ENCODE results near the gene ADTRP. TPM values are rescaled to one million over a fixed set of nuclear protein-coding genes. Genes with fewer than 3 reads are reported as not detected.

ADTRP gene
- total RNA-seq, 1 donor from 2014 or later = 0.68 TPM

DNA sequence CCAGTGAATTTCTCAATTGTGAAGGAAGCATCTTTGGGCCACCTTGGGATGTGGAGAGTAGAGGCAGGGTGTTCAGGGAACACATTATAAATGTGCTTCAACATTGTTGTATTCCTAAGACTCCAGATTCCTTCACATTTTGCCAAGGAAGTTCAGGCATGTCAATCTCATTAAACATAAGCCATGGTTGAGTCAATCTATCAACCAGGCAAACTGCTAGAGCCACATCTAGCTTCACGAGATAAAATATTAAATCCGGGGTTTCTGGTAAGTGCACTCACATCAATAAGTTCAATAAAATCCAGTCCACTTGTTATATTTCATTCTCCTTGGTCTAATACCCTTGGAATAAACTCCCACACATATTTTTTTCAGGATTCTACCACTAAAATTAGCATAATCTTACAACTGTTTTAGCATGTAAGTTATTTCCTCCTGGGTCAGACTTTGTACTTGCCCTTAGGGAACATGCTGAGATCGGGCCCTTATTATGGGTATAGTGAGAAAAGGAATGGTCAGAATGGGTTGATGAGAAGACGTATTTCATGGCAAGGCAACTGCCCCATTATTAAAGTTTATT, 93.6 kb downstream of the ADTRP start:
- no peak for FAIRE-seq
- no peak overlapping the region for H2AFZ ChIP-seq (ENCODE audit: low read depth, low read length)
- H3K4me3 ChIP-seq (ENCODE audit: insufficient read depth, low read depth, low read length) = no peak overlapping the region
- TF ChIP-seq EZH2 (IDR thresholded peaks at IDR 0.05; ENCODE audit: insufficient read depth, low read length) = no peak
- TF ChIP-seq, protein P1, sequence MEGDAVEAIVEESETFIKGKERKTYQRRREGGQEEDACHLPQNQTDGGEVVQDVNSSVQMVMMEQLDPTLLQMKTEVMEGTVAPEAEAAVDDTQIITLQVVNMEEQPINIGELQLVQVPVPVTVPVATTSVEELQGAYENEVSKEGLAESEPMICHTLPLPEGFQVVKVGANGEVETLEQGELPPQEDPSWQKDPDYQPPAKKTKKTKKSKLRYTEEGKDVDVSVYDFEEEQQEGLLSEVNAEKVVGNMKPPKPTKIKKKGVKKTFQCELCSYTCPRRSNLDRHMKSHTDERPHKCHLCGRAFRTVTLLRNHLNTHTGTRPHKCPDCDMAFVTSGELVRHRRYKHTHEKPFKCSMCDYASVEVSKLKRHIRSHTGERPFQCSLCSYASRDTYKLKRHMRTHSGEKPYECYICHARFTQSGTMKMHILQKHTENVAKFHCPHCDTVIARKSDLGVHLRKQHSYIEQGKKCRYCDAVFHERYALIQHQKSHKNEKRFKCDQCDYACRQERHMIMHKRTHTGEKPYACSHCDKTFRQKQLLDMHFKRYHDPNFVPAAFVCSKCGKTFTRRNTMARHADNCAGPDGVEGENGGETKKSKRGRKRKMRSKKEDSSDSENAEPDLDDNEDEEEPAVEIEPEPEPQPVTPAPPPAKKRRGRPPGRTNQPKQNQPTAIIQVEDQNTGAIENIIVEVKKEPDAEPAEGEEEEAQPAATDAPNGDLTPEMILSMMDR (IDR thresholded peaks at IDR 0.05; ENCODE audit: insufficient read depth, low read depth, low read length) = no peak
- peaks cover 5% of the 10 kb centered on the region for H3K4me1 ChIP-seq (ENCODE audit: insufficient read depth, low read length)
- DNase-seq (ENCODE audit: low read depth) = no peak
- Mint-ChIP-seq H3K4me3 (ENCODE audit: unreplicated experiment) (peak overlapping the region; percentile 45), H3K36me3 (ENCODE audit: low read depth, unreplicated experiment) (peaks cover 6% of the 10 kb centered on the region), H3K27ac (ENCODE audit: unreplicated experiment) (peak overlapping the region; percentile 95), H3K27me3 (ENCODE audit: low read depth, unreplicated experiment) (no peaks in the 10 kb centered on the region), H3K4me1 (ENCODE audit: low read depth, unreplicated experiment) (peaks cover 23% of the 10 kb centered on the region), H3K9me3 (ENCODE audit: unreplicated experiment) (peaks cover 11% of the 10 kb centered on the region)
- peaks cover 3% of the 10 kb centered on the region for H3K9me3 ChIP-seq (ENCODE audit: insufficient read depth, low read depth, low read length)
- no peaks in the 10 kb centered on the region for H3K27me3 ChIP-seq (ENCODE audit: insufficient read depth, low read length)
- H3K9ac ChIP-seq (ENCODE audit: low read length) = no peak overlapping the region
- H4K20me1 ChIP-seq (ENCODE audit: insufficient read depth, low read length) = no peaks in the 10 kb centered on the region
- no peak overlapping the region for H3K27ac ChIP-seq (ENCODE audit: low read depth, low read length)
- H3K4me2 ChIP-seq (ENCODE audit: low read length) = peak overlapping the region; percentile 47
- H3K79me2 ChIP-seq (ENCODE audit: insufficient read depth, low read length) = no peaks in the 10 kb centered on the region
- H3K36me3 ChIP-seq (ENCODE audit: insufficient read depth, low read length) = no peaks in the 10 kb centered on the region

DNA sequence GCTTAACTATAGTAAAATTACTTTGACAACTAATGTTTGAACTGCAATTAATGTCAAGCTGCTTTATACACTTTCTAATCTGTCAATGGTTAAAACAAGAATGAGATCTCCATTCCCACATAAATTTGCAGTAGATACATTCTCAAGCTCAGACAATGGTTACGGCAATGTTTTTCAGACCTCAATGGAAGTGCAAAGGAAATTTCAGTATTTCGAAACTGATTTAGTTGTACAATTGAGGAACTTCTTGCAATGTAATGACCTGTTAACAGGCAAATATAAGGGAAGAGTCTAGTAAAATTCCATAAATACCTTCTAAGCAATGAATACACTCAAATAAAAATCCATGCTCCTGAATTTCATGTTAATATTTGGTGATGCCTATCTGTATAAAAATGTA, 94.7 kb downstream of the ADTRP start:
- H3K9me3 ChIP-seq (ENCODE audit: insufficient read depth, low read depth, low read length) = peaks cover 3% of the 10 kb centered on the region
- no peak overlapping the region for H3K27ac ChIP-seq (ENCODE audit: low read depth, low read length)
- H3K4me2 ChIP-seq (ENCODE audit: low read length) = no peak overlapping the region
- TF ChIP-seq EZH2 (IDR thresholded peaks at IDR 0.05; ENCODE audit: insufficient read depth, low read length) = no peak
- TF ChIP-seq, protein P1 (IDR thresholded peaks at IDR 0.05; ENCODE audit: insufficient read depth, low read depth, low read length) = no peak
- no peak overlapping the region for H2AFZ ChIP-seq (ENCODE audit: low read depth, low read length)
- H3K4me3 ChIP-seq (ENCODE audit: insufficient read depth, low read depth, low read length) = no peak overlapping the region
- no peaks in the 10 kb centered on the region for H4K20me1 ChIP-seq (ENCODE audit: insufficient read depth, low read length)
- Mint-ChIP-seq H3K27ac (ENCODE audit: unreplicated experiment) (no peak overlapping the region), H3K27me3 (ENCODE audit: low read depth, unreplicated experiment) (no peaks in the 10 kb centered on the region), H3K36me3 (ENCODE audit: low read depth, unreplicated experiment) (peaks cover 3% of the 10 kb centered on the region), H3K9me3 (ENCODE audit: unreplicated experiment) (peaks cover 11% of the 10 kb centered on the region), H3K4me3 (ENCODE audit: unreplicated experiment) (no peak overlapping the region), H3K4me1 (ENCODE audit: low read depth, unreplicated experiment) (peaks cover 23% of the 10 kb centered on the region)
- no peak for FAIRE-seq
- no peaks in the 10 kb centered on the region for H3K27me3 ChIP-seq (ENCODE audit: insufficient read depth, low read length)
- DNase-seq (ENCODE audit: low read depth) = no peak
- no peaks in the 10 kb centered on the region for H3K79me2 ChIP-seq (ENCODE audit: insufficient read depth, low read length)
- peaks cover 5% of the 10 kb centered on the region for H3K4me1 ChIP-seq (ENCODE audit: insufficient read depth, low read length)
- H3K9ac ChIP-seq (ENCODE audit: low read length) = no peak overlapping the region
- H3K36me3 ChIP-seq (ENCODE audit: insufficient read depth, low read length) = no peaks in the 10 kb centered on the region

DNA sequence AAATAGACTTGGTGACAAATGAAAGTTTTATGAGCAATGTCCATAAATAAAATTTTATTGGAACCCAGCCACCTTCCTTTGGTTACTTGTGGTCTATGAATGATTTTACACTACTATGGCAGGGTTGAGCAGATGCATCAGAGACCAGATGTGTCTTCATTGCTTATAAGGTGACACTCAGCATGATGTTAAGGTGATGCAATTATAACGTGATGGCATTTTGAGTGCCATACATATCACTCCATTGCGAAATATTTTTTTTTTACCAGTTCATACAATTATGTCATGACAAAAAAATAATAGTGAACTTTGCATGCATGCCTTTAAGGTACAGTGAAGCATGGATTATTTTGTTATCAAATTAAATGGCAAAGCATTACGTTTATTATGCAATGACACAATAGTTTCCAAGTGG, 96.0 kb downstream of the ADTRP start:
- H3K79me2 ChIP-seq (ENCODE audit: insufficient read depth, low read length) = no peaks in the 10 kb centered on the region
- no peak overlapping the region for H3K4me2 ChIP-seq (ENCODE audit: low read length)
- FAIRE-seq = no peak
- Mint-ChIP-seq H3K27me3 (ENCODE audit: low read depth, unreplicated experiment) (no peaks in the 10 kb centered on the region), H3K4me3 (ENCODE audit: unreplicated experiment) (no peak overlapping the region), H3K27ac (ENCODE audit: unreplicated experiment) (no peak overlapping the region), H3K4me1 (ENCODE audit: low read depth, unreplicated experiment) (peaks cover 23% of the 10 kb centered on the region), H3K36me3 (ENCODE audit: low read depth, unreplicated experiment) (peaks cover 3% of the 10 kb centered on the region), H3K9me3 (ENCODE audit: unreplicated experiment) (peaks cover 11% of the 10 kb centered on the region)
- H3K9ac ChIP-seq (ENCODE audit: low read length) = no peak overlapping the region
- no peaks in the 10 kb centered on the region for H3K27me3 ChIP-seq (ENCODE audit: insufficient read depth, low read length)
- H3K36me3 ChIP-seq (ENCODE audit: insufficient read depth, low read length) = no peaks in the 10 kb centered on the region
- H3K4me1 ChIP-seq (ENCODE audit: insufficient read depth, low read length) = peaks cover 5% of the 10 kb centered on the region
- no peak overlapping the region for H2AFZ ChIP-seq (ENCODE audit: low read depth, low read length)
- H4K20me1 ChIP-seq (ENCODE audit: insufficient read depth, low read length) = no peaks in the 10 kb centered on the region
- no peak overlapping the region for H3K4me3 ChIP-seq (ENCODE audit: insufficient read depth, low read depth, low read length)
- TF ChIP-seq, protein P1 (IDR thresholded peaks at IDR 0.05; ENCODE audit: insufficient read depth, low read depth, low read length) = no peak
- TF ChIP-seq EZH2 (IDR thresholded peaks at IDR 0.05; ENCODE audit: insufficient read depth, low read length) = no peak
- H3K27ac ChIP-seq (ENCODE audit: low read depth, low read length) = no peak overlapping the region
- DNase-seq (ENCODE audit: low read depth) = peak; percentile 12
- peaks cover 3% of the 10 kb centered on the region for H3K9me3 ChIP-seq (ENCODE audit: insufficient read depth, low read depth, low read length)

Data from astrocyte (in vitro differentiated cells and primary cell).